HCT116 (cell line): ENCODE measurements around the gene CARD16.

Experiments used
- CEBPB ChIP-seq: IDR thresholded peaks from 2 replicates; pipeline ENCODE4 v1.6.1; 2012; ENCODE audit warnings: low read depth
- CTCF ChIP-seq, 3 experiments: fragments of 200-600 bp in 1 of 3; sonication (generic) in 1 of 3; IDR thresholded peaks in 2 of 3; conservative IDR thresholded peaks in 1 of 3; 2 replicates each; pipeline ENCODE4 v1.5.1; 2012 to 2017; ENCODE audit warnings: low read depth in 2 of 3, low read length in 2 of 3, antibody characterized with exemption in 1 of 3, borderline replicate concordance in 1 of 3, control low read depth in 1 of 3, mild to moderate bottlenecking in 1 of 3, mixed read lengths in 1 of 3, mixed run types in 1 of 3, moderate library complexity in 1 of 3; ENCODE audit not compliant: insufficient read depth in 1 of 3
- MAX ChIP-seq: IDR thresholded peaks from 2 replicates; pipeline ENCODE4 v1.6.1; 2012
- POLR2A ChIP-seq: IDR thresholded peaks from 2 replicates; pipeline ENCODE4 v1.7.0; 2011; ENCODE audit warnings: borderline replicate concordance; ENCODE audit not compliant: insufficient read depth, insufficient read length; ENCODE audit errors: extremely low read depth
- POLR2AphosphoS5 ChIP-seq: IDR thresholded peaks from 2 replicates; pipeline ENCODE4 v1.6.1; 2011; ENCODE audit warnings: mild to moderate bottlenecking, low read depth, low read length, moderate library complexity
- REST ChIP-seq: IDR thresholded peaks from 2 replicates; pipeline ENCODE4 v1.6.1; 2012; ENCODE audit warnings: low read depth
- YY1 ChIP-seq: IDR thresholded peaks from 2 replicates; pipeline ENCODE4 v1.6.1; 2011; ENCODE audit warnings: low read length, low read depth, moderate library complexity, mild to moderate bottlenecking; ENCODE audit not compliant: insufficient replicate concordance; ENCODE audit errors: extremely low read depth
- ZFX ChIP-seq: fragments of 450-650 bp; IDR thresholded peaks from 2 replicates; pipeline ENCODE4 v1.6.1; 2017
- ZNF274 ChIP-seq: fragments of 200-500 bp; sonication (Bioruptor generic); IDR thresholded peaks from 2 replicates; pipeline ENCODE4 v1.6.1; 2014; ENCODE audit warnings: mild to moderate bottlenecking, low read depth, low read length, inconsistent platforms

GRCh38 chr11:105003151-105003550 lies 42.0 kb downstream of the CARD16 start:
- TF ChIP-seq CTCF (IDR thresholded peaks at IDR 0.05 in 2 of 3, conservative IDR thresholded peaks at IDR 0.05 in 1 of 3; ENCODE audit: borderline replicate concordance in 1 of 3, insufficient read depth in 1 of 3, low read depth in 2 of 3, low read length in 2 of 3) (no peak), ZNF274 (no peak), MAX (no peak), POLR2A (no peak), CEBPB (no peak), POLR2AphosphoS5 (no peak), ZFX (no peak), REST (no peak), YY1 (no peak)
